ENCODE results near the gene SFMBT2.
"Not testable (repeated sequence)": the region's sequence is repeated elsewhere in the genome, so short reads cannot be mapped to it uniquely, and the experiment has no call there.

Gene SFMBT2

GRCh38 chr10:7206412-7207100 lies 204.3 kb downstream of the SFMBT2 start:
- DNase-seq: no peak

GRCh38 chr10:7205656-7206055 lies 205.2 kb downstream of the SFMBT2 start:
- DNase-seq: no peak

GRCh38 chr10:7202793-7203355 lies 208.0 kb downstream of the SFMBT2 start:
- DNase-seq: no peak

GRCh38 chr10:7199152-7199760 lies 211.6 kb downstream of the SFMBT2 start:
- DNase-seq: no peak

GRCh38 chr10:7196284-7196683 lies 214.6 kb downstream of the SFMBT2 start:
- DNase-seq: no peak

- DNase-seq: no peak
These were observed 215.7 kb downstream of the SFMBT2 start for GRCh38 chr10:7195118-7195517.

GRCh38 chr10:7194571-7194970 lies 216.3 kb downstream of the SFMBT2 start:
- no peak for DNase-seq

- no peak for DNase-seq
These were observed 217.5 kb downstream of the SFMBT2 start for GRCh38 chr10:7193369-7193768.

- DNase-seq: no peak
These were observed 217.9 kb downstream of the SFMBT2 start for GRCh38 chr10:7192831-7193361.

GRCh38 chr10:7192061-7192460 lies 218.8 kb downstream of the SFMBT2 start:
- no peak for DNase-seq

GRCh38 chr10:7190772-7191171 lies 220.1 kb downstream of the SFMBT2 start:
- DNase-seq: not testable (repeated sequence)

- no peak for DNase-seq
These were observed 220.9 kb downstream of the SFMBT2 start for GRCh38 chr10:7189909-7190308.

GRCh38 chr10:7188456-7189050 lies 222.3 kb downstream of the SFMBT2 start:
- DNase-seq: no peak

GRCh38 chr10:7186387-7187018 lies 224.3 kb downstream of the SFMBT2 start:
- DNase-seq: no peak

GRCh38 chr10:7185367-7185690 lies 225.5 kb downstream of the SFMBT2 start:
- no peak for DNase-seq

- DNase-seq: no peak
These were observed 226.0 kb downstream of the SFMBT2 start for GRCh38 chr10:7184660-7185366.

GRCh38 chr10:7184116-7184515 lies 226.7 kb downstream of the SFMBT2 start:
- not testable (repeated sequence) for DNase-seq

- DNase-seq: not testable (repeated sequence)
These were observed 228.5 kb downstream of the SFMBT2 start for GRCh38 chr10:7182327-7182726.

GRCh38 chr10:7181420-7181819 lies 229.4 kb downstream of the SFMBT2 start:
- no peak for DNase-seq

GRCh38 chr10:7179536-7179935 lies 231.3 kb downstream of the SFMBT2 start:
- DNase-seq: no peak

GRCh38 chr10:7173948-7174347 lies 236.9 kb downstream of the SFMBT2 start:
- no peak for DNase-seq

GRCh38 chr10:7171825-7172224 lies 239.0 kb downstream of the SFMBT2 start:
- no peak for DNase-seq
